HG02623 (cell line): ENCODE results near the gene TPTE.
"Not testable (repeated sequence)": the region's sequence is repeated elsewhere in the genome, so short reads cannot be mapped to it uniquely, and the experiment has no call there.

Experiments used
- ATAC-seq: cut with Tn5 transposase; IDR thresholded peaks from one replicate; pipeline ENCODE4 v1.9.1; 2021; ENCODE audit warnings: moderate library complexity; ENCODE audit not compliant: unreplicated experiment

Gene TPTE

GRCh38 chr21:10616535-10616934 is 95.2 kb downstream of the TPTE start:
- ATAC-seq = no peak

- ATAC-seq = not testable (repeated sequence)
Observed at GRCh38 chr21:10617133-10617752, 95.9 kb downstream of the TPTE start.

- no peak for ATAC-seq
Observed at GRCh38 chr21:10627316-10627863, 106.0 kb downstream of the TPTE start.

- ATAC-seq = not testable (repeated sequence)
Observed at GRCh38 chr21:10629239-10629638, 107.9 kb downstream of the TPTE start.

GRCh38 chr21:10630829-10631228 is 109.4 kb downstream of the TPTE start:
- ATAC-seq = not testable (repeated sequence)

- not testable (repeated sequence) for ATAC-seq
Observed at GRCh38 chr21:10631316-10631715, 109.9 kb downstream of the TPTE start.

- ATAC-seq = not testable (repeated sequence)
Observed at GRCh38 chr21:10638144-10638543, 116.8 kb downstream of the TPTE start.

GRCh38 chr21:10639123-10639522 is 117.7 kb downstream of the TPTE start:
- no peak for ATAC-seq

GRCh38 chr21:10639746-10640145 is 118.4 kb downstream of the TPTE start:
- ATAC-seq = not testable (repeated sequence)

- no peak for ATAC-seq
Observed at GRCh38 chr21:10640446-10640845, 119.1 kb downstream of the TPTE start.

- ATAC-seq = no peak
Observed at GRCh38 chr21:10641107-10641506, 119.7 kb downstream of the TPTE start.

- not testable (repeated sequence) for ATAC-seq
Observed at GRCh38 chr21:10645667-10646066, 124.3 kb downstream of the TPTE start.

- ATAC-seq = not testable (repeated sequence)
Observed at GRCh38 chr21:10649350-10650149, 128.2 kb downstream of the TPTE start.

GRCh38 chr21:10650297-10650696 is 128.9 kb downstream of the TPTE start:
- ATAC-seq = not testable (repeated sequence)
